NCI-H446 (cell line): ENCODE measurements around the gene MESD.

Source experiments
- DNase-seq, 2 experiments: peaks; one replicate each; lab custom pipeline; 2025; lab: John Stamatoyannopoulos, UW

Gene MESD

GRCh38 chr15:80937718-80938117, 51.9 kb downstream of the MESD start:
- DNase-seq = no peak

GRCh38 chr15:80936288-80937078, 53.1 kb downstream of the MESD start:
- DNase-seq = no peak

GRCh38 chr15:80934761-80935221, 54.8 kb downstream of the MESD start:
- no peak for DNase-seq

GRCh38 chr15:80932989-80933388, 56.6 kb downstream of the MESD start:
- DNase-seq = no peak

DNA sequence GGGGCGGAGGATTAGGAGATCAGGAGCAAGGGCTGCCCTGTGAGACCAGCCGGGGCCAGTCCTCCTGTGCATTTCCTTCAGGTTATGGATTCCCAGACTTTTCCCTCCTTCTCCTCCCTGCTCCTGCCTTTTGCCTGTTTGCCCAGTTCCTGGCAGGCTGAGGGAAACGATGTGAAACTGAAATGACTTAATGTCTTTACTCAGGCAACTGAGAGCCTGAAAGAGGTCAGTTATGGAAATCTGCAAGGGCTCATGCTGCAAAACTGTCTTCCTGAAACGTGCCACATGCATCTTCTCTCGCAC, 57.2 kb downstream of the MESD start:
- no peak for DNase-seq

GRCh38 chr15:80931721-80932512, 57.7 kb downstream of the MESD start:
- peak in 1 of 2 experiments; percentile 4 for DNase-seq

GRCh38 chr15:80931191-80931590, 58.4 kb downstream of the MESD start:
- DNase-seq = no peak

- DNase-seq = no peak
Observed at GRCh38 chr15:80929689-80930088, 59.9 kb downstream of the MESD start.

DNA sequence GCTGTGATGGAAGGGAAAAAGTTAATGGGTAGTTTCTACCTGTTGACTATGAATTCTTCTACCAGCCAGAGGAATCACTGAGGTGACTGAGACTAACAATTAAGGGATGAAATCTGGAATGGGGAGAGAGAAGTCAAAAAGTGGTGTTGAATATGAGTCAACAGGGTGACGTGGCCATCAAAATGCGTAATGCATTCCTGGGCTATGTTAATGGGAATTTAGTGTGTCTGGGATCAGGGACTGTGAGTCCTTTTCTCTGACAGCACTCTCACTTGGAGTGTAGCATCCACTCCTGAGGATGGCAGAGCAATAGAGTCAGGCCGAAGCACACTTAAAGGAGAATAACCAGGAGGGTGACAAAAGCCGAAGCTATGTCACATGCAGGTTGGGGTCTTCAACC, 60.4 kb downstream of the MESD start:
- DNase-seq = no peak

DNA sequence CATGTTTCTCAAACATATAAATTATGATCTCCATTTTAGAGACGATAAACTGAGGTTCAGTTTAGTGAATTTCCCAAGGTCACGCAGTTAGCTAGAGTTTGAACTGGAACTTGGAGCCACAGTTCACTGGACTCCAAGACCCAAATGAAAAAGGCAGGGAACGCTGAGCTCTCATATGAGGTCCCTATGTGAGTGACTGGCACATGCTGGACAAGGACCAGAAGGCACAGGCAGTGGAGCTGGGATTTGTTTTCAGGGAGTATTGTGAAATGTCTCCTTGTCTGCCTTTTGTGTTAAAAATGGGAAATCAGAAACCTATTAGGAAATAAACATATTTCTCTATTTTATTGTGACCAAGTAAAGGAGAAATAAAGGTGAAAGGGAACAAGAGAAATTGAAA, 63.5 kb downstream of the MESD start:
- DNase-seq = peak in 1 of 2 experiments; percentile 42

DNA sequence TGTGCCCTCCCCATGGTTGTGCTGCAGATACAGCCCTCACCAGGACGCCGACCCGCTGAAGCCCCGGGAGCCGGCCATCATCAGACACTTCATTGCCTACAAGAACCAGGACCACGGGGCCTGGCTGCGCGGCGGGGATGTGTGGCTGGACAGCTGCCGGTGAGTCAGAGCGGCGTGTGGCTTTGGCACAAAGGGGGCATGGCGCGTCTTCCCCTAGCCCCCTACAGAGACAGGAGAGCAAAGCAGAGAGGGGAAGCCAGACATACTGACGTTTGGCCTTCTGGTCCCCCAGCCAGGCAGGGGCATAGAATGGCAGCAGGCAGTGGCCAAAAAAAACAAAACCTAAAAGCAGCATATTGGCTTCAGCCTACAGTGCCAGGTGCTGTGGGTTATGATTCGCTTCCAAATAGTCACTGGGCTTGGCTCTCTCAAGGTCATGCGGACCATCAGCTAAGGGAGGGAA, 64.0 kb downstream of the MESD start:
- DNase-seq = peak; percentile 82 to 88

DNA sequence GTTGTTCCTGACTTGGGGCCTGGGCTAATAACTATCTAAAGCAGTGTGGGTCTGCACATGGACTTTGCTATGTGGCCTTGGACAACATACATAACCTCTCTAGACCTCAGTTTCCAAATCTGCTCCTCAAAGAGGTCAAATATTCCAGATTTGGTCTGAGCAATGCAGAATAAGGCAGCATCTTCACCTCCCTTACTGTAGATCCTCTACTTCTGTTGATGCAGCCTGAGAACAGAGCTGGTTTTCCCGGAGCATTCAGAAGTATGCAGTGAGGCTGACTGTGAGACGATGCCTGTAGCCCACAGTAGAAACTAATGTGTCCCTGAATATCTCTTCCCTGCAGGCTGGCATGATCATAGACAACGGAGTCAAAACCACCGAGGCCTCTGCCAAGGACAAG, 65.3 kb downstream of the MESD start:
- DNase-seq = no peak

DNA sequence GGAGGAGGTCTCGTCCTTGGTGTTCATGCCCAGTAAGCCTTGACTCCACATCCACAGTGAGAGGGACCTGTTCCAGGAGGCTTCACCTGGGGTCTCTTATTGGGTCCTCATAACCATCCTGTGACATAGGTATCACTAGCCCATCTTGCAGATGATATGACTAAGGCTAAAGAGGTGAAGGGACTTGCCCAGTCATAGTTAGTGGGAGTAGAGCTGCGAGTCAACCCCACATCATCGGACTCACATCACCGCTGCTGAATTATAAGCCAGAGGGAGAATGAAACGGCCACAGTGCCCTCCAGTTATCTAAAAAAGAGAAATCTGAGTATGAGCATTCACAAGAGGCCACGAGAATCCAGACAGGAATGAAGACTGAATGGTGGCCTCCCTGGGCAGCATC, 66.0 kb downstream of the MESD start:
- no peak for DNase-seq

DNA sequence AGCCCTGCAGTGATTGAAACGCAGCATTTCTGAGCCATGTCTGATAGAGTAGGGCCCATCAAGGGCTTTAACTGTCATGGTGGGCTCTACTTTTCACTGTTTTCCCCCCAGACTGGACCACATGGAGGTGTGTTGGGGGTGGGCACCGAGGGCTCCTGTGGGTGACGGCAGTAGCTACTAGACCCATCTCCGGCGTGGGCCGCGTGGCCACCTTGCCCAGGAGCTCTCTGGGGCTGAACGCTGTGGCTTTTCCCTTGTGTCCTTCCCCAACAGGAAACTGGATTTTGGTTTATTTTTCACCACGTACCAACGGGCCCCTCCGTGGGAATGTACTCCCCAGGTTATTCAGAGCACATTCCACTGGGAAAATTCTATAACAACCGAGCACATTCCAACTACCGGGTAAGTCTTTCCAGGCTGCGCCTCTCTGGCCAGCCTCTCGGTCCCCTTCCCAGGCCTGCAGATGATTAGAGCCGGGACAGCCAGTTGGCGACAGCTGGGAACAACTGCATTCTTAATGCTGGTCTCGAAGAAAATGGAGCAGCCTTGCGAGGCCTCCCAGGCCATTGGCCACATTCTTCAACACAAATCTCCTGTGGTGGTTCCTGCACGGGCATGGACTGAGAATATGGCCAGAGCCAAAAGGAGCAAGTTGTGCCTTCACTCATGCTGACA, 67.7 kb downstream of the MESD start:
- DNase-seq = no peak

DNA sequence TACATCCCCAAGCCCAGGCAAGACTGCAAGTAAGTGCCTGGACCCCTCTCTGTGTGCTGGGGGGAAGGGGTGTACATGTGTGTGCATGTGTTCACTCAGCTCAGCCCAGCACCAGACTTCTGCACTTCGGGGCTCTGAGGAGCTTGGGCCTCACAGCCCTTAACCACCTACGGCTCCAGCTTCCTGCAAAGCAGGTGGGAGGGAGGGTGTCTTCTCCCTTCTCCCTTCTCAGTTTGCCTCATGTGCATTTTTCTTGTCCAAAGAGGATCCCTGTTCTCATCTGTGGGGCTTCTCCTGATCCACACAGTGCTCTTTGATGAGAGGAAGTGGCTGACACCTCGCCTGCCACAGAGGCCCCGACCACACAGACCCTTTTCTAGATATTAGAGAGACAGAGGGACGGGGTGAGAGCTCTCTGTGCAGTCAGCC, 69.3 kb downstream of the MESD start:
- DNase-seq = no peak

DNA sequence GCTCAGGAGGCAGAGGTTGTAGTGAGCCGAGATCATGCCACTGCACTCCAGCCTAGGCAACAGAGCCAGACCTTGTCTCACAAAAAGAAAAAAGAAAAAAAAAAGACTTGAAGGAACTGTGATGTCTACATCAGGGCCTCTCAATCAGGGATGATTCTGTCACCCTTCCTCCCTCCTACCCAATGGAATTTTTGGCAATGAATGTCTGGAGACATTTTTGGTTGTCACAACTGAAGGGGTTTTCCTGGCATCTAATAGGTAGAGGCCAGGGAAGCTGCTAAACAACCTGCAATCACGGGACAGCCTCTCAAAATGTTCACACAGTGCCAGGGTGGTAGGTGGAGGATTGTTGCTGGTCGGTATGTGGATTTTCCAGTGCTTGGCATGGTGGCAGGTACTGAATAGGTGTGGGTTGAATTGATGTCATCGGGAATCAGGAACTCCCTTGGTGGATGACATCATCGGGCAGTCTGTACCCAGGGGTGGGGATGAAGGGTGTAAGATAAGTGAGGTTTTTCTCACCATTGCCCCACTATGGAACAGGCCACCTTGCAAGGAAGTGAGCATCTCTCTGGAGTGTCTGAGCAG, 71.3 kb downstream of the MESD start:
- DNase-seq = no peak

DNA sequence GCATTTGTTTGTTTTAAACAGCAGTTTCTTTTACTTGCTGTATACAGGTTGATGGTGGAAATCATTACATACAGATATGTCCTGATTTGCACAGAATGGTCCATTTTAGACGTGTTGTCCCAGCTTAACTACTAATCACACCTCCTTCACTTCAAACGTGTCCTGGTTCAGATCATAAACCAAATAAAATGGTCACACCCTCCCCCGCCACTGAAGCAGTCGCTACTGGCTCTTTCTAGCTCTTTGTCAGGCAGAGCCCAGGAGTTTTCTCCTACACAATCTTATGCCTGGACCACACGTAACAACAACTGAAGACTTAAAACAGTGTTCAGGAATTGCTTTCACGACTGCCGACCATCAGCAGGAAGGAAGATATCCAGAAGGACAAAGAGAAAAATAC, 73.6 kb downstream of the MESD start:
- no peak for DNase-seq

GRCh38 chr15:80915472-80915871, 74.1 kb downstream of the MESD start:
- no peak for DNase-seq

GRCh38 chr15:80913541-80913940, 76.1 kb downstream of the MESD start:
- no peak for DNase-seq

GRCh38 chr15:80912673-80913072, 76.9 kb downstream of the MESD start:
- DNase-seq = no peak

DNA sequence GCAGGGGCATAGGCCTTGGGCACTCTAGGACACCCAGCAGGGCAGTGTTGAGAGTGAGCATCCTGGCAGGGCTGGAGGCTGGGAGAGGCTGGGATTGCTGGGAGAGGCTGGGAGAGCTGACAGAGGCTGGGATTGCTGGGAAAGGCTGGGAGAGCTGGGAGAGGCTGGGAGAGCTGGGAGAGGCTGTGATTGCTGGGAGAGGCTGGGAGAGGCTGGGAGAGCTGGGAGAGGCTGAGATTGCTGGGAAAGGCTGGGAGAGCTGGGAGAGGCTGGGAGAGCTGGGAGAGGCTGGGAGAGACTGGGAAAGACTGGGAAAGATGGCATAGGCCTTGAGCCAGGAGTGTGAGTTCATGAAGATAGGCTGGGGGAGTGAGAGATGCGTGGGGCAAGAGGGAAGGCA, 77.8 kb downstream of the MESD start:
- DNase-seq = no peak

- DNase-seq = no peak
Observed at GRCh38 chr15:80906159-80906766, 83.4 kb downstream of the MESD start.
